Dedifferentiated amniotic fluid mesenchymal stem cell (primary cell): ENCODE data around the gene GULP1.
A peak's percentile ranks its signal among the peaks of the same experiment; 100 is the strongest.
"Not testable (repeated sequence)": the region's sequence is repeated elsewhere in the genome, so short reads cannot be mapped to it uniquely, and the experiment has no call there.

ENCODE experiments used
- DNase-seq: peaks from one replicate; pipeline ENCODE4 v3.0.0-alpha.2; 2016; ENCODE audit errors: extremely low spot score

The GULP1 gene

DNA sequence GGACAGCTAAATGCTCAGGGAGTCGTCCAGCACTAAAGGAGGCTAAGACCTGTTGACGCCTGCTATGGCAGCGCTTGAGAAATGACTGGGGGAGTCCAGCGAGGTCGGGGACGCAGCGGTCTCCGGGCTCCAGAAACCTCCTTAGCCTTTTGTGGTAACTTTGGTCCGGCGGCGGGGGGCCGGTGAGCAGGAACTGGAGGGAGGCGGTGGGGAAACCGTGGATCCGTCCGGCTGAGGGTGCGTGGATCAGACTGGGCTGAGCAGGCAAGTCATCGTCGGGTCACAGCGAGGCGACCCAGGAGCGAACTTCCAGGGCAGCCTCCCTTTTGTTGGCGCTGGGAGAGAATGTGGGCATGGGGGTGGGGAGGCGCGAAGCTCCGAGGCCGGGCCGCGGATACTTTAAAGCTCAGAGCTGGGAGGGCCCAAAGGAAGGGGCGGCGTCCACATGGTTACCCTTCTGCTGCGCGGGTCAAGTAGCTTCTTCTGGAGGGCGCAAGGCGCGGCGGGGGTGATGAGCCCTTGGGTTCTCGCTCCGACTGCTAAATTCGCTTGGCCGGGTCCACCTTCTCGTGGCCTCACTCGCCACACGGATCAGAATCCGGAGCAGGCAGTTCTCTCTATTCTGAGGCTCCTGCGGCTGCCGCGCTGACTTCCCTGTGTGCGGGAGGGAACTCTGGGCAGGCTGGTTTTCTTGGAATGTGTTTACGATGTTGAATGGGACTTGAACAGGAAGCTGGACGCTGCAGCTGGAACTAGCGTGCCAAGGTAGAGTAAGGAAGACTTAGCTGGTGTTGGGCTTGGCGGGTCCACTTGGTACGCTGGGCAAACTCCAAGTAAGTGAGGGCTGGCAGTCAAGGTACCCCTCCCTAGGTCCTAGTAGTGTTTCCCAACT is 920 bp downstream of the GULP1 start:
- DNase-seq: peak; percentile 95

DNA sequence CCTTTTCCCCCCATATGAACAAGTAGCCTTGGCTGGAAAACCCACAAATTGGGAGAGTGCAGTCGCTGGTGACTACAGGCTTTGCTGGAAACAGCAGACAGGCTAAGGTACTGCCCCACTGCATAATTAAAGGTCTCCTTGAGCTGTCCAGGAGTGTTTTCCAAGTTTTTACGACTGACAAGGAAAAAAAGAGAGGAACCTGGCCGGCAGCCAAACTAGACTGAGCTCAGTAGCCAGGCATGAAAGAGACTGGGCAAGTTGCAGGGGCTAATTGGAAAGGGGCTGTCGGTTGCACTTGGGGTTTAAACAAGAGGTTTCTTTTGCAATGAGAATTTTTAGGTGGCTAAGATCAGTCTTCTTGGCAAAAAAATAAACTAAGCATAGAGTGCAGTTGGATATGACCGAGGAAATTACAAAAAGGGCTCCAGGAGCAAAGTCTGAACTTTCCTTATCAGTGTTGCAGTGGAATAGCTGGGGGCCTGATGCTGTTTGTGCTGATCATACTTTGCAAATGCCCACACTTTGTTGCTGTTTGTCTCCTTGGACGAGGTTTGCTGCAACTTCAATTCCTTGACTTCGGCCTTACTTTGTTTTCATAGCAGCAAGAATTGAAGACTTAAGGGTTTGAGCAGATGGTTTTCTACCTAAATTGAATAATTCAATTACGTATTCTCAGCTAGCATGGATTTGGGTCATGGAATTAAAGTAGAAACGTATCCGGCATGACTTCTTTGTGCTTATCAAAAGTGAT is 2.1 kb downstream of the GULP1 start:
- peak; percentile 56 for DNase-seq

DNA sequence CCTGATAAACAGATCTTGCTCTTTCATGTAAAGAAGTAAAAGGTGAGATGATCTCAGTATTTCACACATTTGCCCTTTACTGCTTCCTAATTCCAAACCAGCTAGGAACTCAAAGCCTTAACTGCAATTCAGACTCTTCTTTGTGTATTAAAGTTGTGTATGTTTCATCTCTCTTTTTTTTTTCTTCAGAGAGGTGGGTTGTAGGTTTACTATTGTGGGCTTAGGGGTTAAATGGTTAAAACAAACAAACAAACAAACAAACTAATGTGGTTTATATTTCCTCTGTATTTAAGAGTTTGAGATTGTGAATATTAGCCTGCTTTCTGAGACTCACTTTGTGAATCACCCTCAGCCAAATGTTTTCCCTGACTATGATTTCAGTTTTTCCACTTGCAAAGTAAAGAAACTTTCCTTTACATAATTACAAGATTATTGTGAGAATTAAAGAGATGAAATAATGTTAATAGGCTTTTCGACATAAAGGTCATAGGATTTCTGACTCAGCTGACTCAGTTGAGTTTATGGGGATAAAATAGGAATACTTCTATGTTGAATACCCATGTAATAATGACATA is 2.8 kb downstream of the GULP1 start:
- DNase-seq: no peak

DNA sequence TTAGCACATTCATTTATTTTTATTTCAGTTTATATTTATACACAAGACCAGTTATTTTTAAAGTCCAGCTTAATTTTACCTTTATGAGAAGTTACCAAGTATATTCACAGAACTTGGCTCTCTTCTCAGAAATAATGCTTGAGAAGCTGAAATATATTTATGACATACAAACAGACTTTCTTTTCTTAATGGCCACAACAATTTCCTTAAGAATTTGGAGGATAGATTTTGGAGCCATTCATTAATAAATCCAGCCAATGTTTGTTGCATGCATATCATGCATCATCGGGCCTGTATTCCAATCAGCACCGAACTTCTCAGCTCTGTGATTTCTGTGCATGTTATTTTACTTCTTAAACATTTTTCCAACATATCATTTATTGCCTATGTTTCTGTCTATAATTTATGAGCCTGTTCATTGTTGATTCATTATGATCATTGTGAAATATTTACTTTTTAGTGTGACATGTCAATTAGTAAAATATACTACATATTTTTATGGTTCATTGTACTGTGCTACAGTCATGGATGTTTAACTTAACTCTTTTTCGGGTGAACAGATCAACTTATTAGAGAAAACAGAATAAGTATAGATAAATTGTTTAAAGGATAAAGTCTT is 3.5 kb downstream of the GULP1 start:
- no peak for DNase-seq

DNA sequence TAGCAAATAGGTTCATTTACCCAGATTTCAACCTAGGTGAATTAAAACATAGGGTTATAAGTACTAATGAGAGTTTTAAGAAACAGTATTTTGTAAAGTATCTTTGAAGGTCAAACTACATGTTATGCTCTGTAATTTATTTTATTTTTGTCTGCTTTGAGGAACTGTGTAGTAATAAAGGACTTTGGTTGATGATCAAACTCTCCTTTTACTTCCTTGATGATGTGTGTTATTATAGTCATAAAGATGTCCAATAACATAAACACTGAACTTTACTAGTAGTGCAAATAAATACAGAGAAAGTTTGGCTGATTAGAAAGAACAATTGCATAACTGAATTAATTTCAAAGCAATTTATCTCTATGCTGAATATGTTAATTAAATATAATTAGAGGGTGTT is 6.3 kb downstream of the GULP1 start:
- DNase-seq: no peak

DNA sequence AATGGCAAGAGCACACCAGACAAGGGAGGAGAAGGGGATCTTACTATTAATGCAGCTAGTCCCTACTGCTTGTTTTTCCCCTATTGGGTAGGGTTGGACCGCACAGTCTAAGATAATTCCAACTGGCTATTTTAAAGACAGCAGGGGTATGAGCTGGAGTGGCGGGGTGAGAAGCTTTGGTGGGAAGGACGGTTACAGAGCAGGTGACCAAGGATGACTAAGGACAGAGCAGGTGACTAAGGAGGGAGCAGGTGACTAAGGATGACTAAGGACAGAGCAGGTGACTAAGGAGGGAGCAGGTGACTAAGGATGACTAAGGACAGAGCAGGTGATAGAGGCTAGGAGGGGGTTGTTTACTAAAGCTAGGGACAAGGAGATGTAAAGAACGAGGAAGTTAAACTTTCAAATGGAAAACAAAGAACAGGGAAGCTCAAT is 7.3 kb downstream of the GULP1 start:
- DNase-seq: not testable (repeated sequence)

DNA sequence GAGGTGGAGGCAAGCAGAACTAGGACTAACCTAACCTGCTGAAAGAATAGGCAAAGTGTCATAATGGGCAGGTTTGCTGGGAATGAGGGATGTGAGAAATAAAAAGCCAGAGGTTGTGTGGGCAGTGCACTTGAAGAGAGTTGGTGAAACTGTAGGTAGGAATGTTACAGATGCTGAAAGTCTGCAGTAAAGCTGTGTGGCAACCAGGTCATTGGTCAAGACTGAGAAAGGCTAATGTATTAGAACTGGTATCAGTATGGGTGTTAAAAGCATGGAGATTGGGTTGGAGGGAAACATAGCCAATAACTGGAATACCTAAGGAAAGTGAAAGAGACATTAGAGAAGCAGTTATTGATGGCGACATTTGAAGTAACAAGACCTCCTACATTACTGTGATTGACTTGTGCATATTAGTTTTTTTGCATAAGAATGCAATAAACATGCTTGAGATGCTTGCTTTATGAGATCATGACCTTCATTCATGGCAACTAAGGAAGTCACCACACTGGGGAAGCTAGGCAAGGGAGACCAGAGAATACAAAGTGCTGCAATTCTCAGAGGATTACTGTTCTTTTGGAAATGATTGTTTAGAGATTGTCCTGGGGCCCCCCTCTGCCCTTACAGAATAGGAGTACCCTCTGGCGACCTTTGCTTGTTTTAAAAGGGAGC is 11.8 kb downstream of the GULP1 start:
- DNase-seq: peak; percentile 63

DNA sequence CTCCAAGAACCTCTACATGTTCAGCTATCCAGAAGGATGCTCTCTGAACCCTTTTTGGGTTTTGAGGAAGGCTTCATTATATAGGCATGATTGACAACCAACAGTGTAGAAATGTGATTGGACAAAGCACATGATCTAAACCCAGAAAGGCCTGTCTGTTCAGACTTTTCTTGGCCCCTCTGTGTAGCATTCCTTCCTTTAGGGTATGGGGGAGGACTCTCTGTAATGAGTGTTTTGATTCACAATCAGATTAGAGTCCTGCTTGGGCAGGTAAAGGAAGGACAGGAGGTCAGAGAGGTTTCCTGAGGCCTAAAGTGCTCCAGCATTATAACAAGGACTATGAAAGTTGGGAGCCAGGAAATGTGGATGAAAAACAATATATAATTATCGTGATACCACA is 13.6 kb downstream of the GULP1 start:
- no peak for DNase-seq

DNA sequence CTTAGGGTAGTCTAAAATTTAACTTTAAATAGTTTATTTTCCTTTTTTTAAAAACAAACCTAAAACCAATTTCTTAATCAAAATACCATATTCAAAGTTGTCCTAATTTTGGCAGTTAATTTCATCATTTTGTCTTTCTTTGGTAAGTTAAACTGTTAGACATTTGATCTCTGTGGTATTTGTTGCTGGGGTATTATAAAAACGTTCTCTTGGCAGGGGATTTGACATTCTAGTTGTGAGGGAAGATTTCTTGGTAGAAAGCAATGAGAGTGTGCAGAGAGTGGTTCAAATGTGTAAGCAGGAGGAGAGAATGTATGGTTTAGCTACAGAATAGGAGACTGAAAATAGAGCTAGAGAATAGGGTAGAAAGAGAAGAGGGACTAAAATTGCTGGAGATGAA is 14.6 kb downstream of the GULP1 start:
- DNase-seq: peak; percentile 60

DNA sequence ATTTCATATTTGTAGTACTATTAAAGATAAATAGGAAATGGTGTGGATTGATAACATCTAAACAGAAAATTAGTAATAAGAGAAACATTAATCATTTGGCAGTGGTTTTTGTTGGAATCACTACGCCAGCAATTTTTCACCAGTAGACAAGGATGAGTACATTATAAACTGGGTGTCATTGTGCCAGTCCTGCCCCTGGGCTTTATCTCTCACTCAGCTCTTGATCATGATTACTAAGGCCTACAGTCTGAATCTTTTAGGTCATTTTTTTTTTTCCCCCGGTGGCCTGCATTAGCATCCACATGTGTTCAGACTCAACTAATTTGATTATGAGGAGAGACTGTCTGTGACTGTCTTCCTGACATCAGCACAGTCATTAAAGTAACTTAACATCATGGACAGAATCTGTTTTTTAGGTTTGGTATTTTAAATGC is 16.2 kb downstream of the GULP1 start:
- DNase-seq: no peak

DNA sequence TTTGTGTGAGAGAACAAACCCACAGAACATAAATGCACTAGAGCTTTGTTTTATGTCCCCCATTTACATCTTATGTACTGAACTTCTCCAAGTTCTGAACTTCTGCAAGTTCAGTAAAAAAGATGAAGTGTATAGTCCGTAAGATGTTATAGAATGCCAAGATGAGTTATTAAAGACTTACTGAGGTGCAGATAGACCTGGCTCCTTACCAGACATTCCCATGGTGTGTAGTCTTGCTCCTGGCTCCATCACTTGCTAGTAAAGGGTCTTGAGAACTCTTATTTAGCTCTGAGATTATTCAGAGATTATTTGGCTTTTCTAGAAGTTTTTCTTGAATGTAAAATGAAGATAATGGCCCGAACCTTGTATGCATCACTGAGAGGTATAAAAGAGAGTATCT is 16.8 kb downstream of the GULP1 start:
- no peak for DNase-seq

DNA sequence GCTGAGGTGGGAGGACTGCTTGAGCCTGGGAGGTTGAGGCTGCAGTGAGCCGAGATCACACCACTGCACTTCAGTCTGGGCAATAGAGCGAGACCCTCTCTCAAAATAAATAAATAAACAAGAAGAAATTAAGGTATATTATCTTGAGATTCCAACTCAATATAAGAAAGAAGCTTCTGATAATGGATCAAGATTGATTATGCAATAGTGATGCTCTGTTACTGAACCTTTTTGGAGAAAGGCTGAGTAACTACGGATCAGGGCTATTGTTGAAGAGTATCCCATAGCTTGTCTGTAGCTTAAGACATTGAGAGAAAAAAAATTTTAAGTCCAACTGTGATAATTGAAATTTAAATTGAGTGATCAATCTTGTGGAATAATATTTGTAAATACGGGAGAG is 17.7 kb downstream of the GULP1 start:
- no peak for DNase-seq

DNA sequence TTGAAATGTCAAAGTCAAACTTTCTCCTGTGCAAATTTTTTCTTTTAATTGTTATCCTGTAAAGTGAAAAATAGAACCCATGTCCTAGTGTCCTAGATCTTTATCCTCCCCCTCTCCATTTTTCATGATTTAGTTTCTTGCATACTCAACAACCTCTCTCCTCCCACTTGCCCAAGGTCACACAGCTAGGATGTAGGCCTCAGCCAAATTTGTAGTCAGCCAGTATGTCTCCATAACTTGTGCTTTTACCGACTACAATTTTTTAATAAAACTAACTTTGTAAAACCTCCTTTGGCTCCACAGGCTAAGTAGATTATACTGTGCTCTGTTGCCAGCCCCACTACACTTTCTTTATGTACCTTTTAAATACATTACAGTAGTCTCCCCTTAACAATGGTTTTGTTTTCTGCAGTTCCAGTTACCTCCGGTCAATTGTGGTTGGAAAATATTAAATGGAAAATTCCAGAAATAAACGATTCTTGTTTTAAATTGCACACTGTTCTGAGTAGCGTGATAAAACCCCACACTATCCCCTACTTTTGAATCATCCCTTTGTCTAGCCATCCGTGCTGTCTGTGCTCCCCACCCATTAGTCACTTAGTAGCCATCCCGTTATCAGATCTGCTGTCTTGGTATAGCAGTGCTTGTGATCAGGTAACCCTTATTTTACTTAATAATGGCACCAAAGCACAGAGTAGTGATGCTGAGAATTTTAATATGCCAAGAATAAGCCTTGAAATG is 22.8 kb downstream of the GULP1 start:
- DNase-seq: no peak

DNA sequence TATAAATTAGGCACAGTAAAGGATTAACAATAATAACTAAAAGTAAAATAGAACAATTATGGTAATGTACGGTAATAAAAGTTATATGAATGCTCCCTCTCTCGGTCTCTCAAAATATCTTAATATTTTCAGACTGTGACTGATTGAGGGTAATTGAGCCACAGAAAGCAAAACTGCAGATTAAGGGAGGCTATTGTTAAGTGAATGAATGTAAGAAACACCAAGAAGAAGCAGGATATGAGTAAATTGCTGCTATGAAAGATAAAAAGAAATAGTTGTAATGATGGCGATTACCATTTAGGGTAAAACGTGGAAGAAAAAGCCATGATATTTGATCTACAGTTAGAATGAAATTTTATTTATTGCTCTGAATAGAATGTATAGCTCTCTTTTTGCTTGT is 24.1 kb downstream of the GULP1 start:
- DNase-seq: no peak

DNA sequence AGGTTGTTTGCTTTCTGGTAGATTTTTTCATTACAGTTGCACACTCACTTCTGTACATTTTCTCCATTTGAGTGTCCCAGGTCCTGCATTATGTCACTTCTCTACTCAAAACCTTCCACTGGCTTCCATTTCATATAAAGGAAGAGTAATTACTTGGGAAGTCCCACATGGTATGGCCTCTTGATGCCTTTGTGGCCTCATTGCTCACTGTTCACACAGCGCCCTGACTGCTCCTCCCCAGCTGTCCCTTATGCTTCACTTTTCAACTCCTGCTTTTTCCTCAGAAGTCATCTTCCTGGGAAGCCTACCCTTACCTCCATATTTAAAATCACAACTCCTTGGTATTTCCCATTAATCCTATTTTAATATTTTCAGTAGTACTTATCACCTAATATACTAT is 24.7 kb downstream of the GULP1 start:
- DNase-seq: no peak

DNA sequence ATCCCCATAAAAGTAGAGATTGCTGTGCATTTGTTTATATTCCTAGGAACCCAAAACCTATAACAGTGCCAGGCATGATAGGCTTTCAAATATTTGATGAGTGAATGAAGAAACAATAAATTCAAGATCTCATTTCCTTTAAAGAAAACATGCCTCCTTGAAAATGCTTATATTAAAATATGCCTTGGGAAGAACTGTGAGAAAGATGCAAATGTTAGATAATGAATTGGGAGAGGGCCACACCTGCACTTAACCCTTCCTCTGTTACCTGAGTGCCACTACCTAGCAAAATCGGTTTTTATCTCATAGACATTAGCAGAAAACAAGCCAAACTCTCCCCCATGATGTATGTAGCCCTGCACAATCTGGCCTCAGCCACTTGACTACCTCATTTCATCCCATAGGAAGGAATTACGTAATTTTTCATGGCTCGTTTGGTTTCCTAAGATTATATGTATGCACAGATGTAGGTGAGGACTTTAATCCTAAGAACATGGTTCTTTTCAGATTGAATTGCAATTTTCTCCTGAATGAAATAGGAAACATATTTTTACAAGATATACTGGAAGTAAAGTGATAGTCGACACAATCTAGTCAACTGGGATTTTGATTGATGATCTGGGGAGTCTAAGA is 25.2 kb downstream of the GULP1 start:
- DNase-seq: no peak

DNA sequence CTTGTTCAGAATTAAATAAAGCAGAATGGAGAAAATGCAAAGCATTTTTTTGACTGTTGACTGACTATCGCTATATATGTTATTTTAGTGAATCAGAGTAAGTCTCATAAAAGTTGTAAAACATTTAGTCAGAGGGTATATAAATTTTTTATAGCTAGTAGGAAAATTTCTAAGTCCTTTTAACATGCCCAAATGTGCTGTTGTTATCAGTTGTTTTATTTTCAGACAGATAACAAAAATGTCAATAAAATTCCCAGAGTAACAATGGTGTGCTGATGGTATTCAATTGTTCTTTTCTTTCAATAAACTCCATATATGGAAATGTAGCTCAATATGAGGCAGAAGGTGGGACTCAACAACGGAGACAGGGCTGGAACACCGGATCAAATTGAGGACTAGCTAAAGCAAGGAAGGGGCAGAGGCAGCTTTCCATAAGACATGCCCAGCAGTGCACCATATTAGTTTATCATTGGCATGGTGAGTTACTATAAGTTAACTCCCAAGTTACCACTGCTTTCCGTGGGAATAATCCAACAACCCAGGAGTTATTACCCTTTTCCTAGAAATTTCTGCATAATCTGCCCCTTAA is 26.6 kb downstream of the GULP1 start:
- no peak for DNase-seq

DNA sequence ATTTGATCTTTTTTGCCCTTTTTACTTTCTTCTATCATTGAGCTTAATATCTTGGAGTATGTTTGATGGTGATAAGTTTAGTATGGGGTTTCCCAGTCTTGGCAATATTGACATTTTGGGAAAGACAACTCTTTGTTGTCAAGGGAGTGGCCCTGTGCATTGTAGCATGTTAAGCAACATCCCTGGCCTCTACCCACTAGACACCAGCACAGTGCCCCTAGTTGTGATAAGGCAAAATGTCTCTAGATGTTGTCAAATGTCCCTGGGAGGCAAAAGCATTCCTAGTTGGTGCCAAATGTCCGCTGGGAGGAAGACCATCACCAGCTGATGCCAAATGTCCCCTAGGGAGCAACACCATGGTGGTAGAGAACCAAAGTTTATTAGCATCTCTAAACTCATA is 28.2 kb downstream of the GULP1 start:
- no peak for DNase-seq

DNA sequence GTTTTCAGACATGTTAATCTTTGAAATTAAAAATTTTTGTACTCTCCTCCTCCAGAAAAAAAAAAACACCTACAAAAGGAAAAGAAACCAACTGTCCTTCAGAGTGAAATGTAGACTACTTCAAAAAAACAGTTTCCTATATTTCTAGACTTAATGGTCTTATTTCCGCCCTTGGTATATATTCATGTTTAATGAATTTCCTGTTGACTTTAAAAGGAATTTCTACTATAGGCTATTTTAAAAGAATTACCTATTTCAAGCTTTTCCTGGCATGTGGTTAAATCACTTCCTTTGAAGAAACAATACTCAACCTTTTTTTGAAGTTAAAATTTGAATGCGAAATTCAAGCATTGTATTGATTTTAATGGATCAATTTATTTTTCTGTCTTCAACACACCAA is 29.2 kb downstream of the GULP1 start:
- DNase-seq: no peak
